Neuronal stem cell (in vitro differentiated cells): Measurements from ENCODE around the gene NDUFB4. TPM values are rescaled to one million over a fixed set of nuclear protein-coding genes. Genes with fewer than 3 reads are reported as not detected.

Experiments used
- DNase-seq: peaks from one replicate; pipeline ENCODE4 v3.0.0-alpha.2; 2013; ENCODE audit warnings: low spot score
- H2AFZ ChIP-seq: one replicate; pipeline ENCODE4 v1.6.1; 2013; ENCODE audit warnings: mild to moderate bottlenecking, low read length, inconsistent platforms
- H2AK5ac ChIP-seq: 2 replicates; pipeline ENCODE4 v1.6.1; 2013; ENCODE audit warnings: low read depth, mild to moderate bottlenecking, inconsistent platforms, low read length, moderate library complexity, mixed read lengths
- H2BK120ac ChIP-seq: 2 replicates; pipeline ENCODE4 v1.6.1; 2013; ENCODE audit warnings: low read depth, mild to moderate bottlenecking, inconsistent platforms, low read length, moderate library complexity, mixed read lengths
- H2BK12ac ChIP-seq: one replicate; pipeline ENCODE4 v1.6.1; 2013; ENCODE audit warnings: low read length, inconsistent platforms
- H2BK15ac ChIP-seq: 2 replicates; pipeline ENCODE4 v1.6.1; 2013; ENCODE audit warnings: mild to moderate bottlenecking, low read length, inconsistent platforms, mixed read lengths
- H2BK5ac ChIP-seq: one replicate; pipeline ENCODE4 v1.6.1; 2013; ENCODE audit warnings: inconsistent platforms, mild to moderate bottlenecking, low read length, moderate library complexity
- H3K14ac ChIP-seq: one replicate; pipeline ENCODE4 v1.6.1; 2013; ENCODE audit warnings: low read length, inconsistent platforms
- H3K18ac ChIP-seq: 2 replicates; pipeline ENCODE4 v1.6.1; 2013; ENCODE audit warnings: low read length, inconsistent platforms
- H3K23ac ChIP-seq: 2 replicates; pipeline ENCODE4 v1.6.1; 2013; ENCODE audit warnings: low read depth, mild to moderate bottlenecking, mixed read lengths, low read length, inconsistent platforms; ENCODE audit not compliant: poor library complexity
- H3K27ac ChIP-seq: replicated peaks from 3 replicates; pipeline ENCODE4 v1.5.1; 2013; ENCODE audit warnings: low read length, inconsistent platforms
- H3K27me3 ChIP-seq, 3 experiments: 2 replicates each; pipeline ENCODE4 v1.6.1; 2013; ENCODE audit warnings: low read length in 3 of 3, mild to moderate bottlenecking in 2 of 3, inconsistent platforms in 1 of 3, low read depth in 1 of 3, mixed read lengths in 1 of 3, moderate library complexity in 1 of 3; ENCODE audit not compliant: control insufficient read depth in 3 of 3, insufficient read depth in 3 of 3
- H3K36me3 ChIP-seq, 2 donors: replicated peaks in 1 of 2; 2 replicates each; pipeline ENCODE4 v1.6.1; 2013; ENCODE audit warnings: low read length in 2 of 2; ENCODE audit not compliant: control insufficient read depth in 2 of 2, insufficient read depth in 2 of 2
- H3K4ac ChIP-seq: 2 replicates; pipeline ENCODE4 v1.6.1; 2013; ENCODE audit warnings: inconsistent platforms, mild to moderate bottlenecking, low read length, moderate library complexity
- H3K4me1 ChIP-seq, 2 donors: 1 replicate in 1 of 2; 2 replicates in 1 of 2; pipeline ENCODE4 v1.6.1; 2013; ENCODE audit warnings: low read length in 2 of 2, low read depth in 1 of 2; ENCODE audit not compliant: control insufficient read depth in 2 of 2, insufficient read depth in 1 of 2
- H3K4me2 ChIP-seq: one replicate; pipeline ENCODE4 v1.6.1; 2013; ENCODE audit warnings: mild to moderate bottlenecking, low read length, inconsistent platforms; ENCODE audit not compliant: insufficient read depth, poor library complexity, severe bottlenecking
- H3K4me3 ChIP-seq, 2 donors: 2 replicates each; pipeline ENCODE4 v1.5.1; 2013; ENCODE audit warnings: low read length in 2 of 2, mild to moderate bottlenecking in 2 of 2, inconsistent platforms in 1 of 2, moderate library complexity in 1 of 2
- H3K79me1 ChIP-seq: one replicate; pipeline ENCODE4 v1.6.1; 2013; ENCODE audit warnings: low read depth, mild to moderate bottlenecking, inconsistent platforms, low read length, moderate library complexity
- H3K9ac ChIP-seq: one replicate; pipeline ENCODE4 v1.6.1; 2013; ENCODE audit warnings: mild to moderate bottlenecking, low read depth, low read length, inconsistent platforms; ENCODE audit not compliant: poor library complexity
- H3K9me3 ChIP-seq, 2 donors: replicated peaks in 1 of 2; 2 replicates each; pipeline versions ENCODE3 to v1.6.1; 2013; ENCODE audit warnings: low read length in 2 of 2, mild to moderate bottlenecking in 2 of 2, inconsistent platforms in 1 of 2, low read depth in 1 of 2, mixed read lengths in 1 of 2, moderate library complexity in 1 of 2; ENCODE audit not compliant: control insufficient read depth in 2 of 2, insufficient read depth in 1 of 2
- H4K8ac ChIP-seq: one replicate; pipeline ENCODE4 v1.6.1; 2013; ENCODE audit warnings: low read depth, mild to moderate bottlenecking, inconsistent platforms, low read length, moderate library complexity
- H4K91ac ChIP-seq: one replicate; pipeline ENCODE4 v1.6.1; 2013; ENCODE audit warnings: low read length, low read depth, mild to moderate bottlenecking, inconsistent platforms; ENCODE audit not compliant: poor library complexity
- WGBS, 2 donors: extraction: QIAGEN DNeasy Blood & Tissue Kit; methylation state at CpG; one replicate each; pipeline ENCODE4 v1.1.7; 2013; ENCODE audit warnings: missing lambda C conversion rate in 2 of 2, mixed read lengths in 1 of 2; ENCODE audit not compliant: insufficient read length in 2 of 2, insufficient replicate concordance in 1 of 2; ENCODE audit errors: extremely low coverage in 2 of 2; 5-methylcytosine and 5-hydroxymethylcytosine counted together
- polyA plus RNA-seq, 2 experiments: library from polyadenylated mRNA; stranded (reverse); fragments of 200-250 nt; gene quantifications; one replicate each; pipeline ENCODE4 v1.2.3, GENCODE V29; 2013

The NDUFB4 gene
- 562 TPM for polyA plus RNA-seq (2013, experiment 1 of 2)
- 576 TPM for polyA plus RNA-seq (2013, experiment 2 of 2)

- H3K18ac ChIP-seq: peak within 1 kb of the TSS; percentile 94
- H3K4me3 ChIP-seq: peak within 1 kb of the TSS; percentile 80 to 96
- H2BK15ac ChIP-seq: no peak within 1 kb of the TSS
- H3K36me3 ChIP-seq: peaks cover 6 to 43% of the 10 kb centered on the region in 2 donors
- peaks cover 0 to 3% of the 10 kb centered on the region in 2 donors for H3K4me1 ChIP-seq
- H2AK5ac ChIP-seq: no peak within 1 kb of the TSS
- no peak within 1 kb of the TSS for H2BK120ac ChIP-seq
- peaks cover 4% of the 10 kb centered on the region for H3K79me1 ChIP-seq
- no peak within 1 kb of the TSS for H4K91ac ChIP-seq
- peak; percentile 98 for DNase-seq
- H3K9ac ChIP-seq: peak within 1 kb of the TSS; percentile 92
- no peaks in the 10 kb centered on the region for H3K27me3 ChIP-seq
- H4K8ac ChIP-seq: peak within 1 kb of the TSS; percentile 44
- no peak within 1 kb of the TSS for H3K14ac ChIP-seq
- peak within 1 kb of the TSS; percentile 76 for H2BK5ac ChIP-seq
- WGBS, 2 donors: no CpG with 5 or more reads among the region's 53 CpGs
- H3K4me2 ChIP-seq: peak within 1 kb of the TSS; percentile 79
- no peak within 1 kb of the TSS for H3K23ac ChIP-seq
- no peak within 1 kb of the TSS for H2BK12ac ChIP-seq
- H2AFZ ChIP-seq: peak within 1 kb of the TSS; percentile 87
- peak within 1 kb of the TSS; percentile 80 for H3K27ac ChIP-seq
- H3K9me3 ChIP-seq: no peaks in the 10 kb centered on the region
- H3K4ac ChIP-seq: no peak within 1 kb of the TSS
These were observed at the start of gene NDUFB4 for GRCh38 chr3:120596116-120596852. Gene NDUFB4 (plus strand): TSS chr3:120596336. CDS start chr3:120596360, 24 bp downstream.

- H3K36me3 ChIP-seq: no peaks in the 10 kb centered on the region
- no peak overlapping the region for H3K4me3 ChIP-seq
- H2BK15ac ChIP-seq: no peak overlapping the region
- no CpG with 5 or more reads among the region's 1 CpG for WGBS, 2 donors
- H3K4ac ChIP-seq: no peak overlapping the region
- no peak overlapping the region for H3K23ac ChIP-seq
- no peak overlapping the region for H2BK120ac ChIP-seq
- no peak overlapping the region for H3K18ac ChIP-seq
- H2BK12ac ChIP-seq: no peak overlapping the region
- no peak overlapping the region for H4K8ac ChIP-seq
- H3K27me3 ChIP-seq: peaks cover 0 to 3% (median 0%) of the 10 kb centered on the region in 3 experiments
- H2BK5ac ChIP-seq: no peak overlapping the region
- H3K9me3 ChIP-seq: no peaks in the 10 kb centered on the region
- no peak overlapping the region for H3K14ac ChIP-seq
- no peaks in the 10 kb centered on the region for H3K4me1 ChIP-seq
- no peaks in the 10 kb centered on the region for H3K79me1 ChIP-seq
- no peak overlapping the region for H2AFZ ChIP-seq
- no peak for DNase-seq
- H3K27ac ChIP-seq: no peak overlapping the region
- no peak overlapping the region for H4K91ac ChIP-seq
- no peak overlapping the region for H3K9ac ChIP-seq
- no peak overlapping the region for H2AK5ac ChIP-seq
- H3K4me2 ChIP-seq: no peak overlapping the region
These were observed 45.6 kb upstream of the NDUFB4 start for GRCh38 chr3:120550546-120550945.

GRCh38 chr3:120552184-120553172 is 43.7 kb upstream of the NDUFB4 start:
- H3K9ac ChIP-seq: no peak overlapping the region
- H3K27ac ChIP-seq: no peak overlapping the region
- no peak overlapping the region for H4K91ac ChIP-seq
- no peaks in the 10 kb centered on the region for H3K36me3 ChIP-seq
- no peaks in the 10 kb centered on the region for H3K79me1 ChIP-seq
- H3K4ac ChIP-seq: no peak overlapping the region
- no peak overlapping the region for H2BK12ac ChIP-seq
- no peak overlapping the region for H3K4me2 ChIP-seq
- no peak overlapping the region for H3K18ac ChIP-seq
- DNase-seq: no peak
- no peak overlapping the region for H2BK15ac ChIP-seq
- H2AFZ ChIP-seq: no peak overlapping the region
- H3K27me3 ChIP-seq: peaks cover 0 to 3% (median 0%) of the 10 kb centered on the region in 3 experiments
- H3K23ac ChIP-seq: no peak overlapping the region
- no peaks in the 10 kb centered on the region for H3K9me3 ChIP-seq
- no peak overlapping the region for H3K4me3 ChIP-seq
- H2BK5ac ChIP-seq: no peak overlapping the region
- no peaks in the 10 kb centered on the region for H3K4me1 ChIP-seq
- H2BK120ac ChIP-seq: no peak overlapping the region
- H4K8ac ChIP-seq: no peak overlapping the region
- no peak overlapping the region for H2AK5ac ChIP-seq
- WGBS, 2 donors: no CpG with 5 or more reads among the region's 5 CpGs
- H3K14ac ChIP-seq: no peak overlapping the region
